ENCODE data around the gene BBS2.

DNA sequence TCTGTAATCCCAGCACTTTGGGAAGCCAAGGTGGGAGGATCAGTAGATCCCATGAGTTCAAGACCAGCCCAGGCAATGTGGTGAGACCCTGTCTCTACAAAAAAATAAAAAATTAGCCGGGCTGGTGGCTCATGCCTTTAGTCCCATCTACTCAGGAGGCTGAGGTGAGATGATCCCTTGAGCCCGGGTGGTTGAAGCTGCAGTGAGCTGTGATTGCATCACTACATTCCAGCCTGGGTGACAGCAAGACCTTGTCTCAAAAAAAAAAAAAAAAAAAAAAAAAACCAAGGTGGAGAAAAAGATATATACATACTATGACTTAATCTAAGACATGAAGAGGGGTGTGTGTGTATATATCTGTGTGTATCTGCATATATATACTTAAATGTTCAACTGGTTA, 26.7 kb downstream of the BBS2 start:
- TF ChIP-seq, protein P1, sequence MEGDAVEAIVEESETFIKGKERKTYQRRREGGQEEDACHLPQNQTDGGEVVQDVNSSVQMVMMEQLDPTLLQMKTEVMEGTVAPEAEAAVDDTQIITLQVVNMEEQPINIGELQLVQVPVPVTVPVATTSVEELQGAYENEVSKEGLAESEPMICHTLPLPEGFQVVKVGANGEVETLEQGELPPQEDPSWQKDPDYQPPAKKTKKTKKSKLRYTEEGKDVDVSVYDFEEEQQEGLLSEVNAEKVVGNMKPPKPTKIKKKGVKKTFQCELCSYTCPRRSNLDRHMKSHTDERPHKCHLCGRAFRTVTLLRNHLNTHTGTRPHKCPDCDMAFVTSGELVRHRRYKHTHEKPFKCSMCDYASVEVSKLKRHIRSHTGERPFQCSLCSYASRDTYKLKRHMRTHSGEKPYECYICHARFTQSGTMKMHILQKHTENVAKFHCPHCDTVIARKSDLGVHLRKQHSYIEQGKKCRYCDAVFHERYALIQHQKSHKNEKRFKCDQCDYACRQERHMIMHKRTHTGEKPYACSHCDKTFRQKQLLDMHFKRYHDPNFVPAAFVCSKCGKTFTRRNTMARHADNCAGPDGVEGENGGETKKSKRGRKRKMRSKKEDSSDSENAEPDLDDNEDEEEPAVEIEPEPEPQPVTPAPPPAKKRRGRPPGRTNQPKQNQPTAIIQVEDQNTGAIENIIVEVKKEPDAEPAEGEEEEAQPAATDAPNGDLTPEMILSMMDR (IDR thresholded peaks at IDR 0.05), result no peak
- no peak for TF ChIP-seq POLR2A (IDR thresholded peaks at IDR 0.05)
